Activated naive CD8-positive, alpha-beta T cell treated with anti-CD3 and anti-CD28 coated beads for 36 hours (primary cell): ENCODE results near the gene CACNG6. TPM values are rescaled to one million over a fixed set of nuclear protein-coding genes. Genes with fewer than 3 reads are reported as not detected.
"Not testable (repeated sequence)": the region's sequence is repeated elsewhere in the genome, so short reads cannot be mapped to it uniquely, and the experiment has no call there.

Source experiments
- DNase-seq: peaks from one replicate; pipeline ENCODE4 v3.0.0; 2021
- H3K27ac Mint-ChIP-seq: one replicate; pipeline ENCODE4 v1.8.0; 2022; ENCODE audit warnings: mild to moderate bottlenecking, moderate library complexity, mixed read lengths
- H3K27me3 Mint-ChIP-seq: one replicate; pipeline ENCODE4 v1.8.0; 2022; ENCODE audit warnings: mild to moderate bottlenecking, mixed read lengths
- H3K36me3 Mint-ChIP-seq: one replicate; pipeline ENCODE4 v1.8.0; 2021; ENCODE audit warnings: mild to moderate bottlenecking, mixed read lengths
- H3K4me1 Mint-ChIP-seq: one replicate; pipeline ENCODE4 v1.8.0; 2021; ENCODE audit warnings: mixed read lengths
- H3K4me3 Mint-ChIP-seq: one replicate; pipeline ENCODE4 v1.8.0; 2022; ENCODE audit warnings: mild to moderate bottlenecking, moderate library complexity, mixed read lengths
- H3K9me3 Mint-ChIP-seq: one replicate; pipeline ENCODE4 v1.8.0; 2022; ENCODE audit warnings: mixed read lengths
- total RNA-seq, 2 experiments: library from RNA; stranded (reverse); gene quantifications; one replicate each; pipeline ENCODE4 v1.2.3, GENCODE V29; 2021

Gene CACNG6, protein sequence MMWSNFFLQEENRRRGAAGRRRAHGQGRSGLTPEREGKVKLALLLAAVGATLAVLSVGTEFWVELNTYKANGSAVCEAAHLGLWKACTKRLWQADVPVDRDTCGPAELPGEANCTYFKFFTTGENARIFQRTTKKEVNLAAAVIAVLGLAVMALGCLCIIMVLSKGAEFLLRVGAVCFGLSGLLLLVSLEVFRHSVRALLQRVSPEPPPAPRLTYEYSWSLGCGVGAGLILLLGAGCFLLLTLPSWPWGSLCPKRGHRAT
- not detected for total RNA-seq

DNA sequence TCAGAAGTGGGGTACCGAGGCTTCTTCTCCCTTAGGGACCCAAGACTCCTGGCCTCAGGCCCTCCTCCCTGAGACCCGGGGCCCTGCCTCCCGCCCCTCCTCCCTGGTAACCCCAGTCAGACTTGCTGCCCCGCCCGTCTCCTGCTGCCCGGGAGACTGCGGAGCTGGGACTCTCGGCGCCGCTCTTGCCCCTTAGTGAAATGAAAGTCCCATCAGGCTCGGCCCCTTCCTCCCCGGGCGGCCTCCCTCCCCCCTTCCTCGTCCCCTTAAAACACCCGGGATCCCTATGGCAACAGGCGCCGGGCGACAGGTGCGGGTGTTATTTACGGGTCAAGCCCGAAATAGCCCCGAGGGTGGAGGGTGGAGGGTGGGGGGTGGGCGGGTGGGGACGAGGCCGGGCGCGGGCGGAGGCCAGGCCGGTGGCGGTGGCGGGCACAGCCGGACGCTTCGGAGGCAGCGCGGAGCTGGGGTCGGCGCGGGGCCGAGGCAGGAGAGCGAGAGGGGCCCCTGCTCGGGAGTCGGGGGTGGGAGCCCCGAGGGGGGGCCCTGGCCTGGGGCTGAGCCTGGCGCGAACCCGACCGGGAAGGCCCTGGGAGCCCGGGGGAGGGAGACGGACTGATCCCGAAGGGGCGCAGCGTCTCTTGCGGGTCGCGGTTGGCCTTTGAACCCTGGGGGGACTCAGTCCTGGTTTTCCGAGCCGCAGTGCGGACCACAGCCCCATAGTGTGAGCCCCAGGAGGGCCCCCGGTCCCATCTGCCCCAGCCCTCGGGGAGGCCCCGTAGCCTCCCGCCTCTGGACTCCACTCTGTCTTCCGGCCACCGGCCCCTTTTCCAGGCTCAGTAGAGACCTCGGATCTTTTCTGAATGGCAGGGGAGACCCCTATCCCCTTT is at the start of gene CACNG6:
TSS of gene CACNG6 (plus strand) at position 414 of the 890 bp plus-strand sequence. CDS start 1,241 bp downstream, outside the sequence.
- H3K27me3 Mint-ChIP-seq: peaks cover 46% of the 10 kb centered on the region
- no peaks in the 10 kb centered on the region for H3K36me3 Mint-ChIP-seq
- no peak within 1 kb of the TSS for H3K4me3 Mint-ChIP-seq
- H3K27ac Mint-ChIP-seq: no peak within 1 kb of the TSS
- peaks cover 4% of the 10 kb centered on the region for H3K4me1 Mint-ChIP-seq
- DNase-seq: no peak
- no peaks in the 10 kb centered on the region for H3K9me3 Mint-ChIP-seq

DNA sequence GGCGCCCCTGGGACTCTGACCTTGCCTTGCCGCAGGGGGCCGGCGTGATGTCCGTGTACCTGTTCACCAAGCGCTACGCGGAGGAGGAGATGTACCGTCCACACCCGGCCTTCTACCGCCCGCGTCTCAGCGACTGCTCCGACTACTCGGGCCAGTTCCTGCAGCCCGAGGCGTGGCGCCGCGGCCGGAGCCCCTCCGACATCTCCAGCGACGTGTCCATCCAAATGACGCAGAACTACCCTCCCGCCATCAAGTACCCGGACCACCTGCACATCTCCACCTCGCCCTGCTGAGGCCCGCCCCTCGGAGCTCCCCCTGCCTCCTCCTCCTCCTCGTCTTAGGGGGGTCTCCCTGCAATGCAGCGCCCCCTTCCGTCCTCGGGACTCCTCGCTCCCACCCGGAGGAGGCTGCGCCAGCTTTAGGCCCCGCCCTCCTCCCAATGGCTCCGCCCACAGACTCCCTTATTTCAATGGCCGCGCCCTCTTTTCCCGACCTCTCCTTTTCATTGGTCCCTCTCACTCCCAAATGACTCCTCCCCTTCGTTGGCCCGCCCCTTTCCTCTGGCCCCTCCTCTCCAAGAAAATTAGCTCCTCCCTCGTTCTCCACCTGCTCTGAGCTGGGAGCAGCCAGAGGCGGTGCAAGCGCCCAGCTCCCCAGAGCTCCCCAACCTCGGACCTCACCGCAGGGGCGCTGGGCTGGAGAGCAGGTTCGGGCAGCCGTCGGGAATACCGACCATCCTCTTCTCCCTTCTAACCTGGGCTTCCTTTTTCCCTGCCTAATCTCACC is 49.2 kb upstream of the CACNG6 start:
- peak; percentile 21 for DNase-seq
- H3K9me3 Mint-ChIP-seq: no peaks in the 10 kb centered on the region
- peaks cover 68% of the 10 kb centered on the region for H3K27me3 Mint-ChIP-seq
- no peak overlapping the region for H3K27ac Mint-ChIP-seq
- H3K4me1 Mint-ChIP-seq: no peaks in the 10 kb centered on the region
- H3K36me3 Mint-ChIP-seq: peaks cover 2% of the 10 kb centered on the region
- H3K4me3 Mint-ChIP-seq: no peak overlapping the region

DNA sequence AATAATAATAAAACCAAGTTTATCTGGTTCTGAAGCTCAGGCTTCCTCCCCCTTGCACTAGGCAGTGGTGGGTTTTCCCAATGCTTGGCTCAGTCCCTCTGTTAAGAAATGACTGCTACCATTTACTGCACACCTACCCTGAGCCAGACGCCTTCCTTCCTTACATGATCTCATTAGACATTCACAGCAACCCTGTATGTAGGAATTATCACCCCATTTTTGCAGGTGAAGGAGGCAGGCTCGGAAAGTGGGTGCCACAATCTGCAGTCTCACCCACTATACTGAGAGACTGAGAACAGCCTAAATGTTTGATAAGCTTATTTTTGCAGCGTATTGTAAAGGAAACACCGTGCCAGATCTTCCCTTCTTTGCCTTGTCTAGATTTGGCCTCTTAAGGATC is 47.0 kb upstream of the CACNG6 start:
- Mint-ChIP-seq H3K4me3 (no peak overlapping the region), H3K9me3 (no peaks in the 10 kb centered on the region), H3K27me3 (peaks cover 67% of the 10 kb centered on the region)

DNA sequence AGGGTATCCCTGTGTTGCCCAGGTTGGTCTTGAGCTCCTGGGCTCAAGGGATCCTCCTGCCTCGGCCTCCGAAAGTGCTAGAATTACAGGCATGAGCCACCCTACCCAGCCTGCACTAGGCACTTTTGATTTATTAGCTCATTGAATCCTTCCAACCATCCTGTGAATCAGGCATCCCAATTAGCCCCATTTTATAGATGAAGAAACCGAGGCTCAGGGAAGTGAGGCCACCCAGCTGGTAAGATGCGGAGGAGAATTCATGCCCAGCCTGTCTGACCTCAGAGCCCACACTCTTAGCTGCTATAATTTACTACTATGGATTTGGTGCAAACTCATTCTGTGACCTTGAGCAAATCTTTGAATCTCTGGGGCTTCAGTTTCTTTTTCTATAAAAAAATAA is 46.5 kb upstream of the CACNG6 start:
- Mint-ChIP-seq H3K36me3 (peaks cover 2% of the 10 kb centered on the region), H3K4me3 (no peak overlapping the region), H3K27ac (no peak overlapping the region), H3K4me1 (no peaks in the 10 kb centered on the region), H3K27me3 (peaks cover 72% of the 10 kb centered on the region), H3K9me3 (no peaks in the 10 kb centered on the region)
- no peak for DNase-seq

More for the DNA sequence above, 47.0 kb upstream of the CACNG6 start:
- DNase-seq: no peak
- Mint-ChIP-seq H3K36me3 (peaks cover 2% of the 10 kb centered on the region), H3K27ac (no peak overlapping the region), H3K4me1 (no peaks in the 10 kb centered on the region)

DNA sequence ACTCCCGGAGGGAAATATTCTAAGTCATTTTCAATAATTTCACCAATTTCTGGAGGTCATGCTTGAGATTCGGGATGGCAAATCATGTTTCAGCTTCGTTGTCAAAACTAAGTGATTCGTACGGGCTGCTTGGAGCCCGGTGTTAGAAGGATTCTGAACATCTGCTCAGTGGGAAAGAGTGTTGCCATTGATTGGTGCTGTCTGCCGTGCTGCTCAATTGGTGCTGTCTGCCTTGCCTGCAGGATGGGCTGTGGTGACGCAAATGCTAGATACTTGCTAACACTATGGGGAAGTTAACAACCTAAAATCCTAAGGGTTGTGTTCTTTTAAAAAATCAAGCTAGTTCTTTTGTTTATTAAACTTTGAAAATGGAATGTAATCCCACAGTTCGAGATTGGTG is 46.0 kb upstream of the CACNG6 start:
- H3K4me1 Mint-ChIP-seq: no peaks in the 10 kb centered on the region
- H3K9me3 Mint-ChIP-seq: no peaks in the 10 kb centered on the region
- peaks cover 2% of the 10 kb centered on the region for H3K36me3 Mint-ChIP-seq
- H3K27ac Mint-ChIP-seq: no peak overlapping the region
- H3K4me3 Mint-ChIP-seq: no peak overlapping the region
- DNase-seq: no peak
- H3K27me3 Mint-ChIP-seq: peaks cover 71% of the 10 kb centered on the region

DNA sequence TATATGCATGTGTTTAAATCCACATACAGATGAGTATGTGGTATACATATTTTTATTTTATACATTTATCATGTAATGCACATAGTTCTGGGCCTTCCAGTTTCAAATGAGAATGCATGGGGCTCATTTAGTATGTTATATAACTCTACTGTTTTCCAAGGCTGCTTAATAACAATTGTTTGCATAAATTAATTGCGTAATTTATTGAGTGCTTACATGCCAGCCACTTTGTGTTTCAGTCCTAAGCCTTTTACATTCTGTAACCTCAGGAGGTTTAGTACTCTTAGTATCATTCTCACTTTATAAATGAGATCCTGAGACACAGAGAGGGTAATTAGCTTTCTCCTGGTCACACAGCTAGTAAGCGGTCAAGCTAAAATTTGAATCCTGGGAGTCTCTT is 45.4 kb upstream of the CACNG6 start:
- Mint-ChIP-seq H3K27me3 (peaks cover 67% of the 10 kb centered on the region), H3K9me3 (no peaks in the 10 kb centered on the region), H3K36me3 (peaks cover 2% of the 10 kb centered on the region), H3K4me3 (no peak overlapping the region), H3K27ac (no peak overlapping the region), H3K4me1 (no peaks in the 10 kb centered on the region)
- no peak for DNase-seq

DNA sequence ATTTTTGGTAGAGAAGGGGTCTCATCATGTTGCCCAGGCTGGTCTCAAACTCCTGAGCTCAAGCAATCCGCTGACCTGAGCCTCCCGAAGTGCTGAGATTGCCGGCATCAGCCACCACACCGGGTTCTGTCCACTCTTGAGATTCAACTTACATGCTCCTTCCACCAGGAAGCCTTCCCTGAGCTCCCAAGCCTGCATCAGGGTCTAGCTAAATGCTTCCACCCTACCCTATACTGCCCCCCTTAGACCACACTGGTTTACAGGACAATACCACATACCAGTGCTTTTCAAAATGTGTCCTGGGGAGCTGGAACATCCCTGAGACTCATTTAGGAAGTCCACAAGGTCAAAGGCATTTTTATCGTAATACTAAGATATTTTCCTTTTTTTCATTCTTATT is 43.8 kb upstream of the CACNG6 start:
- H3K9me3 Mint-ChIP-seq: no peaks in the 10 kb centered on the region
- no peak for DNase-seq
- H3K36me3 Mint-ChIP-seq: peaks cover 1% of the 10 kb centered on the region
- H3K27ac Mint-ChIP-seq: no peak overlapping the region
- H3K4me1 Mint-ChIP-seq: no peaks in the 10 kb centered on the region
- H3K4me3 Mint-ChIP-seq: no peak overlapping the region
- peaks cover 62% of the 10 kb centered on the region for H3K27me3 Mint-ChIP-seq

DNA sequence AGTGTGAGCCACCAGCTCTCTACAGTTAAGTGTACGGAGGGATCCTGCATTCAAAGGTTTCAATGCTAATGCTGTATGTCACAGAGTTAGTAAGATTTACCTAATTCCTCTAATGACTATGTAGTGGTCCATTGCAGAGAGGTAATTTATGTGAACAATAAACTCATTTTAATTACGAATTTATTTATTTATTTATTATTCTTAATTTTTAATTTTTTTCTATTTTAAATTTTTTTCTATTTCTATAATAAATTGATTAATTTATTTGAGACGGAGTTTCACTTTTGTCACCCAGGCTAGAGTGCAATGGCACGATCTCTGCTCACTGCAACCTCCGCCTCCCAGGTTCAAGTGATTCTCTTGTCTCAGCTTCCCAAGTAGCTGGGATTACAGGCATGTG is 42.8 kb upstream of the CACNG6 start:
- peaks cover 53% of the 10 kb centered on the region for H3K27me3 Mint-ChIP-seq
- H3K4me1 Mint-ChIP-seq, H3K9me3 Mint-ChIP-seq, H3K27ac Mint-ChIP-seq, H3K4me3 Mint-ChIP-seq, DNase-seq, H3K36me3 Mint-ChIP-seq: not testable (repeated sequence)

DNA sequence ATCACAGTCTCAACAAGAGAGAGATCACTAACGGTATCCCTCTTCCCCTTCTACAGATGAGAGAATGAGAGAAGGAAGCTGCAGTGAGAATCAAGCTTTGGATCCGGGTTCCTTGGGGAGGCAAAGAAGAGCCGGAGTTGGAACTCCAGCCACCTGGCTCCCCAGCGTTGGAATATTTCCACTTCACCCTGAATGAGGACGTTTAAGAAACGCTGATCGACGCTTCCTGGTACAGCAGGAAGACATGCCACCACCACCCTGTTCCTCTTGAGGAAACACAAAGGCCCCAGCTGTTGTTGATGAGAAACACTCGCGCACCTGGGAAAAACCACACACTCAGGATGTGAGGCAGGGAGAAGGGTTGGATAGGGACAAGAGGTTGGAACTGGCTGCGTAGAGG is 40.0 kb upstream of the CACNG6 start:
- Mint-ChIP-seq H3K4me3 (no peak overlapping the region), H3K9me3 (no peaks in the 10 kb centered on the region), H3K4me1 (no peaks in the 10 kb centered on the region), H3K27me3 (peaks cover 43% of the 10 kb centered on the region), H3K36me3 (no peaks in the 10 kb centered on the region), H3K27ac (no peak overlapping the region)
- DNase-seq: no peak

DNA sequence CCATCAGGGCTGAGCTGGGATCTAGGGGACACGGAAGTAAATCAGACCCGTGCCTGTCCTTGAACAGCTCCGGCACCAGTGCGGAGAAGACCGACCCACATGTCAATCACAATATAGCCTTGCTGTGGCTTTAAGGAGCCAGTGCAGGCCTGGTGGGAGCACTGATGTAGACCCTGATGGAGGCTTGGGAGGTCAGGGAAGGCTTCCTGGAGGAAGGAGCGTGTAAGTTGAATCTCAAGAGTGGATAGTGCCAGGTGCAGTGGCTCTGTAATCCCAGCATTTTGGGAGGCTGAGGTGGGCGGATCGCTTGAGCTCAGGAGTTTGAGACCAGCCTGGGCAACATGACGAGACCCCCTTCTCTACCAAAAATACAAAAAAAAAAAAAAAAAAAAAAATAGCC is 39.5 kb upstream of the CACNG6 start:
- no peak overlapping the region for H3K27ac Mint-ChIP-seq
- H3K27me3 Mint-ChIP-seq: peaks cover 46% of the 10 kb centered on the region
- H3K4me3 Mint-ChIP-seq: no peak overlapping the region
- H3K36me3 Mint-ChIP-seq: no peaks in the 10 kb centered on the region
- H3K4me1 Mint-ChIP-seq: no peaks in the 10 kb centered on the region
- no peak for DNase-seq
- no peaks in the 10 kb centered on the region for H3K9me3 Mint-ChIP-seq

DNA sequence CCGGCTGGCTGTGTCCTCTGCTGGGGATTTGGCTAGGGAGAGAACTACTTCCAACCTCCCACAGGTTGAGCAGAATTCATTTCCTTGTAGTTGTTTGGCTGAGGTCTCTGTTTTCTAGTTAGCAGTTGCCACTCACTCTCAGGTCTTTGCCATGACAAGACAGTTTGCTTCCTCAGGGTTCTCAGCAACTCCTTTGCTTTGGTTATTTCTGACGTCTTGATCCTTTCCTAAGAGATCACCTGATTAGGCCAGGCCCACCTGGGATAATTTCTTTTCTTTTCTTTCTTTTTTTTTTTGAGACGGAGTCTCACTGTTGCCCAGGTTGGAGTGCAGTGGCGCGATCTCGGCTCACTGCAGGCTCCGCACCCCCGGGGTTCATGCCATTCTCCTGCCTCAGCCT is 38.1 kb upstream of the CACNG6 start:
- Mint-ChIP-seq H3K36me3 (no peaks in the 10 kb centered on the region), H3K9me3 (no peaks in the 10 kb centered on the region), H3K4me3 (no peak overlapping the region), H3K4me1 (peaks cover 3% of the 10 kb centered on the region), H3K27ac (no peak overlapping the region), H3K27me3 (peaks cover 51% of the 10 kb centered on the region)
- no peak for DNase-seq

DNA sequence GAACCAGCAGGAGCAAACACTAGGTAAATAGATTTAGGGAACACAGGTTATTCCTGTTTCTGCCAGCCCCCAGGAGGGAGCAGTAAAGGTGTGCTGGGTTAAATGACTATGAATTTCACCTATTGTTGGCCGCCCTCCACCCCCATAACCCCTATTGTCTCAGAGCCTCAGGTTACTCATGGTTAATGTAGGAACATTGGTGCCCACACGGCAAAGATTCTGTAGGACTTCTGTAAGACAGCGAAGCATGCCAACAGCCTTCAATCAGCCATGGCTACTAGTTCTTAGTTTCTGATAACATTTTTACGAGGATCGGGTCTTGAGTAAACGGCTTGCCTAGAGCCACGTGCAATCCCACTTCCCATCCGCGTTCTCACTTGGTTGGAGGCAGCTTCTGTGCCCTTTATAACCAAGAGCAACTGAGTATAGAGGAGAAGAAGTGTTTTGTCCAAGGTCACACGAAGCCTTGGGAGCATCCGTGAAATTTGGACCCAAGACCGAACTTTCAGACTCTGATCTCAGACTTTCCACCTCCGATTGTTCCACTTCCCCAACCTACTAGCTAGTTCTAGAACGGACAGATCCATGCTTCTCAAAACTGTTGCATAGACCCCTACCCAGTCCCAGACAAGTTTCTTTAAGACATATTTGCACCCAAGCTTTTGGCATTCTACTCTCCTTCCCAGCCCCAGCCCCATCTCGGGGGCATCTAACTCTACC is 33.8 kb upstream of the CACNG6 start:
- no peak for DNase-seq
- Mint-ChIP-seq H3K4me3 (no peak overlapping the region), H3K4me1 (peaks cover 3% of the 10 kb centered on the region), H3K27ac (no peak overlapping the region), H3K9me3 (no peaks in the 10 kb centered on the region), H3K36me3 (peaks cover 2% of the 10 kb centered on the region), H3K27me3 (peaks cover 72% of the 10 kb centered on the region)

DNA sequence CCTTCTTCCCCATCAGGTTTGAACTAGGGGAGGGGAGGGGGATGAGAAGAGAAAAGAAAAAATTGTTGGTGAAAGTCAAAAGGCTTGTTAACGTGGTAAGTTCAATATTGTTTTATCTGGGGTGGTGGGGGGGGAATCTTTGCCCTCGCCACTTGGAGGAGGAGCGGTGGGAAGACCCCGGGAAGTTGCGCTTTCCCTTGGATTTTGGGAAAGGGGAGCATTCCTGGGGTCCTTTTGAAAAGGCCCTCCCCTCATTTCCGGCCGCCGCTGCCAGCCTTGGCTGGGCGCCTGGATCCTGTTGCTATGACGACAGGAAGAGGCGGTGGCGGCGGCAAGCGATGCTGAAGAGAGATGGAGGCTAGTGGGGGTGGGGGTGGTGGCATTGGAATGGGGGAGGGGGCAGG is 33.3 kb upstream of the CACNG6 start:
- H3K27ac Mint-ChIP-seq: no peak overlapping the region
- peaks cover 3% of the 10 kb centered on the region for H3K4me1 Mint-ChIP-seq
- H3K36me3 Mint-ChIP-seq: peaks cover 2% of the 10 kb centered on the region
- H3K9me3 Mint-ChIP-seq: no peaks in the 10 kb centered on the region
- no peak overlapping the region for H3K4me3 Mint-ChIP-seq
- DNase-seq: no peak
- H3K27me3 Mint-ChIP-seq: peaks cover 75% of the 10 kb centered on the region

DNA sequence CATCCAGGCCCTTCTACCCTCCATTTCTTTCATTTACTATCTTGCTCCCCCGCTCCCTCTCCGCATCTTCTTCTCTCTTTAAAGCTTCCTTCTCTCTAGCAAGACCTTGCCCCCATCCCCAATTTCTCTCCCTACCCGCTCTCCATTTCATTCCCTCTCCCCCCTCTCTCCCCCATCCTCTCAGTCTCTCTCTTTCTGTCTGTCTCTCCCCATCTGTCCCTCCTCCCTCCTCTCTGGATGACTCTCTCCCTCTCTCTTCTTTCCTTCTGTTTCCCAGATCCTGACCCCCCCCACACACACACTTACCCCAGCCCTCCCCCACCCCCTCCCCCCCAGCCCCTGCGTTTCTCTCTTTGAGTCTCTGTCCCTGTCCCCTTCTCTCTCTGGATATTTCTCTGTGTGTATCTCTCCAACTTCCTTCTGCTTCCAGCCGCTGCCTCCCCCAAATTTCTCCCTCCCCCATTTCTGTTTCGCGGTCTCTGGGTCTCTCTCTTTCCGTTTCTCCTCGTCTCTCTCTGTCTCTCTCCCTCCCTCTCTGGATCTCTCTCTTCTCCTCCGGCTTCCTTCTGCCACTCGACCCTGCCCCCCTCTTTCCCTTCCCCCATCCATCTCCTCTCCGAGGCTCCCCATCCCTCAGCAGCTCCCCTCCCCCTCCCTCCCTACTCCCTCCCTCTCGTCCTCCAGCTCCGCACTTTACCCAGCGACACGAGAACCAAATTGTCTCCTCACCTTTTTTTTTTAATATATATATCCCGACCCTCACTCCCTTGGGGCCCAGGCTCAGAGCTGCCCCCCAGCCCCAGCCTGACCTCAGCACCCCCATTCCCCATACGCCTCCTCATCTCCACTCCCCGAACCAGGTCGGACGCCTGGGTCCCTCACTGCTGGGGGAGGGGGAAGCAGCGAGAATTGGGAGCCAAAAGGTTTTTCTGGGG is 32.3 kb upstream of the CACNG6 start:
- H3K36me3 Mint-ChIP-seq: peaks cover 2% of the 10 kb centered on the region
- no peak overlapping the region for H3K4me3 Mint-ChIP-seq
- no peaks in the 10 kb centered on the region for H3K9me3 Mint-ChIP-seq
- no peak for DNase-seq
- H3K27me3 Mint-ChIP-seq: peaks cover 84% of the 10 kb centered on the region
- no peak overlapping the region for H3K27ac Mint-ChIP-seq
- peaks cover 3% of the 10 kb centered on the region for H3K4me1 Mint-ChIP-seq
